ENCODE data around the gene RCN2. TPM values are rescaled to one million over a fixed set of nuclear protein-coding genes. Genes with fewer than 3 reads are reported as not detected.

RCN2 gene
- total RNA-seq, 1 donor from 2014 or later = 111 TPM

DNA sequence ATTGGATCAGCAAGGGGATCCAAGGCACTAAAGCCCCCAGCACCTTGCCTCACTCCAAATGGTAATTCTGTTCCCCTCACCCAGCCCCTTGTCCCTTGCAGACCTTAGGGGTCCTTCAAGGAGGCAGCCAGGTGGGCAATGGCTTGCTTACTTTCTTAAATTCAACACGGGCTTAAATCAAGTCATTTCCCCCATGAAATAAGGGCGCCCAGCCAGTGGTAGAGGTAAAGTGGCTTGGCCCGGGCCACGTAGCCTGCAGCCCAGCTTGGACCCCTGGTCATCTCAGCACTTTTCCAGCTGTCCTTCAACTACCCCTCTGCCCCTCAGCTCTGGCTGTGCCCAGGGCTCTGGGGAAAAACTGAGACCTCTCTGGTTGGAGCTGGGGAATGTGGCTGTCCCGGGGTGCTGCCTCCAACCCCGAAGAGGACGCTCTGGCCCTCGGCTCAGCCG is 64.6 kb downstream of the RCN2 start:
- DNase-seq (ENCODE audit: low spot score in 2 of 2, unreplicated experiment in 2 of 2) = no peak
- TF ChIP-seq, protein P1, sequence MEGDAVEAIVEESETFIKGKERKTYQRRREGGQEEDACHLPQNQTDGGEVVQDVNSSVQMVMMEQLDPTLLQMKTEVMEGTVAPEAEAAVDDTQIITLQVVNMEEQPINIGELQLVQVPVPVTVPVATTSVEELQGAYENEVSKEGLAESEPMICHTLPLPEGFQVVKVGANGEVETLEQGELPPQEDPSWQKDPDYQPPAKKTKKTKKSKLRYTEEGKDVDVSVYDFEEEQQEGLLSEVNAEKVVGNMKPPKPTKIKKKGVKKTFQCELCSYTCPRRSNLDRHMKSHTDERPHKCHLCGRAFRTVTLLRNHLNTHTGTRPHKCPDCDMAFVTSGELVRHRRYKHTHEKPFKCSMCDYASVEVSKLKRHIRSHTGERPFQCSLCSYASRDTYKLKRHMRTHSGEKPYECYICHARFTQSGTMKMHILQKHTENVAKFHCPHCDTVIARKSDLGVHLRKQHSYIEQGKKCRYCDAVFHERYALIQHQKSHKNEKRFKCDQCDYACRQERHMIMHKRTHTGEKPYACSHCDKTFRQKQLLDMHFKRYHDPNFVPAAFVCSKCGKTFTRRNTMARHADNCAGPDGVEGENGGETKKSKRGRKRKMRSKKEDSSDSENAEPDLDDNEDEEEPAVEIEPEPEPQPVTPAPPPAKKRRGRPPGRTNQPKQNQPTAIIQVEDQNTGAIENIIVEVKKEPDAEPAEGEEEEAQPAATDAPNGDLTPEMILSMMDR (IDR thresholded peaks at IDR 0.05; ENCODE audit: unreplicated experiment) = no peak

DNA sequence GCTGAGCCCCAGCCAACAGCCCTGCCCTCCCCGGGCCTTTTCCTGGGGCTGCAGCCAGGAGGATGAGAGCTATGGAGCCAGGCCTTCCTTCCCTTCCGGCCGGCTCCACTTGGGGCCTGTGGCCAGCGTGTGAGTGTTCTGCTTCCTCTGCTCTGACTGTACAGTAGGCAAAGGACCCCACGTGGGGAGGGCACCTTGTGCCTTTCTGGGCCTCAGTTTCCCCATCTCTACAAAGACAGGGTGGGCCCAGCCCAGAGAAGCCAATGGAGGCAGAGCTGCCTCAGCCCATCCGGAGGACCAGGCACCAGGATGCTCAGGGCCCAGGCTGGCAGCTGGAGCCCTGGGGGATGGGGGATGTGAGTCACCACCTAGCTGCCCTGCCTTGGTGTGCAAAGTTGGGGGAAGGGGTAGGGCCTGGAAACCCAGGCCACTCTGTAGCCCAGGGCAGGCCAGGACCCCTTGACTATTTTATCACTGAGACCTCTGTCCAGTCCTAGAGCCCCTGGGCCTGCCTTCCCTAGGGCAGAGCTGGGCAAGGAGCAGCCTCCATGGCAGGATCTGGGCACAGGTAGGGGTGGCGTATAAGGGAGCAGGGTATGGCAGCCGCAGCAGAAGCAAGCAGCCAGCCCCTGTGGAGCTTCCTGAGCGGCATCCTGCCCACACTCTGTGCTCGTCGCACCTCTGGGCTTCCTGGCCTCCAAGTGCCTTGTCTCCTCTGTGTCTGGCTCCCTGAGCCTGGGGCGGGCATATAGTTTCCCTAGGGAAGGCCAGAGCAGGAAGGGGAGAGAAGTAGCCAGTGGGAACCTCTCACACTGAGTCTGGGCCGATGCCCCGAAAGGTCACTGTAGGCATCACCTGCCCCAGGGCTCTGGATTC is 65.2 kb downstream of the RCN2 start:
- Mint-ChIP-seq H3K4me3 (no peak overlapping the region), H3K27me3 (ENCODE audit: low read depth) (peaks cover 2% of the 10 kb centered on the region), H3K27ac (no peak overlapping the region), H3K36me3 (no peaks in the 10 kb centered on the region), H3K4me1 (no peaks in the 10 kb centered on the region), H3K9me3 (no peaks in the 10 kb centered on the region)
- DNase-seq (ENCODE audit: low spot score in 2 of 2, unreplicated experiment in 2 of 2) = no peak
- TF ChIP-seq, protein P1 (IDR thresholded peaks at IDR 0.05; ENCODE audit: unreplicated experiment) = no peak

More for the DNA sequence above, 64.6 kb downstream of the RCN2 start:
- Mint-ChIP-seq H3K4me1 (no peaks in the 10 kb centered on the region), H3K27ac (no peak overlapping the region), H3K27me3 (ENCODE audit: low read depth) (peaks cover 5% of the 10 kb centered on the region), H3K4me3 (no peak overlapping the region), H3K9me3 (no peaks in the 10 kb centered on the region), H3K36me3 (no peaks in the 10 kb centered on the region)

DNA sequence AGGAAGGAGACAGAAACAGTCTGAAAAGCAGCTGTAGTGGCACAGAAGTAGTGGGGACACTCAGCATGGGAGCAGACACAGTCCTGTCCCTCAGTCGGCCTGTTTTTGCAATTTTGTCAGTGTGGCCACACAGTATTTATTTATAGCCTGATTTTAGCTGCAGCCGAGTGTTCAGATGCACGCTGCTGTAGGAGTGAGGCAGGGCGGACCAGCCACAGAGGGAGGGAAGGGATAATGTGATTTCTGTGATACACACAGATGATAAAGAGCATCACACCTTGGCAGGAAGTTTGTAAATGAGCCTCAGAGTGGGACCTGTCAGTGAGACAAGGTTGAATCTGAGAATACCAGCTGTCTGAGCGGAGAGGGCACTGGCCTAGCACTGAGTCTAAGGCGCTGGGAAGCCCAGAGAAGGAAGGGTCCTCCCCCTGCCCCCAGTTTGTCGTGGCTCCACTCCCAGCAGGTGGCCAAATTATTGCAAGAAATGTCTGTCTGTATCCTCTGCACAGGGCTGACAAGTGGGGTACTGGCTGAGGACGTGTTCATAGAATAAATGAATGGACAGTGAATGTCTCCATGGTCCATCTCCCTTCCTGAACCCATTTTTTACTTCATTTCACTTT is 67.2 kb downstream of the RCN2 start:
- H3K36me3 Mint-ChIP-seq = no peaks in the 10 kb centered on the region
- no peaks in the 10 kb centered on the region for H3K27me3 Mint-ChIP-seq (ENCODE audit: low read depth)
- no peak overlapping the region for H3K27ac Mint-ChIP-seq
- H3K4me1 Mint-ChIP-seq = no peaks in the 10 kb centered on the region
- no peak overlapping the region for H3K4me3 Mint-ChIP-seq
- TF ChIP-seq, protein P1 (IDR thresholded peaks at IDR 0.05; ENCODE audit: unreplicated experiment) = no peak
- H3K9me3 Mint-ChIP-seq = no peaks in the 10 kb centered on the region
- no peak for DNase-seq (ENCODE audit: low spot score in 2 of 2, unreplicated experiment in 2 of 2)

DNA sequence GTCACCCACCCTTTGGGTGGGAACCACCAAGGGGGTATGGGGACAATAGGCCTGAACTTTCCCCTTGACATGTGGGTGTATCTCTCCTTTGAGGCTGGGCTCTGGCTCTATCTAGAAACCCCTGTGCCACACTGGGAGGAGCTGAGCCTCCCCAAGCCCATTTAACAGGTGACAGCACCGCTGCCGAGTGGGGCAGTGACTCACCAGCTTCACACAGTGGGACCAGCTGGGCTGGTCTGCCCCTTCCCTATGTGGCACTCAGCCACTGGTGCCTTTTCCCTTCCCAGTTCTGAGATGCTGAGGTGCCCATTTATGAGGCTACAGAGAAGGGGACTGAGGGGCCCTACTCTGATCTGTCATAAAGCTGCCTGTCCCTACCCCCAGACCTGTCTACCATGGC is 68.4 kb downstream of the RCN2 start:
- Mint-ChIP-seq H3K9me3 (peaks cover 3% of the 10 kb centered on the region), H3K4me1 (no peaks in the 10 kb centered on the region), H3K27me3 (ENCODE audit: low read depth) (peaks cover 6% of the 10 kb centered on the region), H3K4me3 (no peak overlapping the region), H3K27ac (no peak overlapping the region), H3K36me3 (no peaks in the 10 kb centered on the region)
- TF ChIP-seq, protein P1 (IDR thresholded peaks at IDR 0.05; ENCODE audit: unreplicated experiment) = no peak
- DNase-seq (ENCODE audit: low spot score in 2 of 2, unreplicated experiment in 2 of 2) = no peak

DNA sequence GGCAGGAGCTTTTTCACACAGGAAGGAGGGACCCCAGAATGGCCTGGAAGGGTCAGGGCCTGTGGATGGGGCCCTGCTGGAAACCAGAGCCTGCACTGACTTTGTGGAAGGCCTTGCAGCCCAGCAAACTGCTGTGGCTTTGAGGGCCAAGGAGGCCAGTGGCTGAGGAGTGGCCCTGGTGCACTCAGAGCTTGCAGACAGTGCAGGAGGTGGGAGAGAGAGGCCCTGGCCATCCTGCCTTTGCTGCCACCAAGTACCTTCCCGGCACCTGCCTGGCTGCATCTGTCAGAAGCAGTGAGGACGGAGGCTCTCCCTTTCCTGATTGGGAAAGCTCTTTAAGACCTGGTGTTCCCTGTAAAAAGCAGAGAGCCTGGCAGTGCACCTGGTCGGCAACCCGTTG is 69.8 kb downstream of the RCN2 start:
- Mint-ChIP-seq H3K4me3 (no peak overlapping the region), H3K27ac (no peak overlapping the region), H3K9me3 (peaks cover 3% of the 10 kb centered on the region), H3K4me1 (no peaks in the 10 kb centered on the region), H3K36me3 (no peaks in the 10 kb centered on the region), H3K27me3 (ENCODE audit: low read depth) (peaks cover 12% of the 10 kb centered on the region)
- no peak for DNase-seq (ENCODE audit: low spot score in 2 of 2, unreplicated experiment in 2 of 2)
- TF ChIP-seq, protein P1 (IDR thresholded peaks at IDR 0.05; ENCODE audit: unreplicated experiment) = no peak
